Choroid plexus epithelial cell (primary cell): ENCODE measurements around the gene COL20A1.

ENCODE experiments used
- DNase-seq: peaks from one replicate; pipeline ENCODE4 v3.0.0-alpha.2; 2010; ENCODE audit warnings: low read depth
- H3K4me3 ChIP-seq: 2 replicates; pipeline ENCODE4 v1.5.1; 2011; ENCODE audit warnings: low read depth, mild to moderate bottlenecking, control low read depth, low read length, moderate library complexity
- TF ChIP-seq, protein P1 (sequence below): conservative IDR thresholded peaks from 2 replicates; pipeline ENCODE4 v1.5.1; 2011; ENCODE audit warnings: low read depth, mild to moderate bottlenecking, control low read depth, inconsistent platforms, low read length, moderate library complexity

COL20A1 gene

DNA sequence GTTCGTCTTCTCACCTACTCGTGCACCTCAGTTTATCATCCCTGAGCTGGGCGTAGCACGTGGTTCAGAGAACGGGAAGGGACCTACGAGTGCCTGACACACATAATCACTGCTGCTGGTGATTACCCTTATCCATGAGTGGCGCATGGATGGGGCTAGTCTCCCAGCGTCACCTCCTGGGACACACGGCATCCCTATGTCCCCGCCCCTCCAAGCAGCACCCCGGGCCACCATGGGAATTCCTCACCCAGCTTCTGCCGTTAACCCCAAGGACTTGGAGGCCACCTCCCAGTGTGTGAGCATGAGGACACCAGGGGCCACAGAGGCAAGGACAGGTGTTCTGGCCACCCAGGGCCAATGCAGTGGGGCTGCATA is 58.3 kb downstream of the COL20A1 start:
- no peak for DNase-seq
- TF ChIP-seq, protein P1, sequence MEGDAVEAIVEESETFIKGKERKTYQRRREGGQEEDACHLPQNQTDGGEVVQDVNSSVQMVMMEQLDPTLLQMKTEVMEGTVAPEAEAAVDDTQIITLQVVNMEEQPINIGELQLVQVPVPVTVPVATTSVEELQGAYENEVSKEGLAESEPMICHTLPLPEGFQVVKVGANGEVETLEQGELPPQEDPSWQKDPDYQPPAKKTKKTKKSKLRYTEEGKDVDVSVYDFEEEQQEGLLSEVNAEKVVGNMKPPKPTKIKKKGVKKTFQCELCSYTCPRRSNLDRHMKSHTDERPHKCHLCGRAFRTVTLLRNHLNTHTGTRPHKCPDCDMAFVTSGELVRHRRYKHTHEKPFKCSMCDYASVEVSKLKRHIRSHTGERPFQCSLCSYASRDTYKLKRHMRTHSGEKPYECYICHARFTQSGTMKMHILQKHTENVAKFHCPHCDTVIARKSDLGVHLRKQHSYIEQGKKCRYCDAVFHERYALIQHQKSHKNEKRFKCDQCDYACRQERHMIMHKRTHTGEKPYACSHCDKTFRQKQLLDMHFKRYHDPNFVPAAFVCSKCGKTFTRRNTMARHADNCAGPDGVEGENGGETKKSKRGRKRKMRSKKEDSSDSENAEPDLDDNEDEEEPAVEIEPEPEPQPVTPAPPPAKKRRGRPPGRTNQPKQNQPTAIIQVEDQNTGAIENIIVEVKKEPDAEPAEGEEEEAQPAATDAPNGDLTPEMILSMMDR, result no peak
- H3K4me3 ChIP-seq, result no peak overlapping the region

DNA sequence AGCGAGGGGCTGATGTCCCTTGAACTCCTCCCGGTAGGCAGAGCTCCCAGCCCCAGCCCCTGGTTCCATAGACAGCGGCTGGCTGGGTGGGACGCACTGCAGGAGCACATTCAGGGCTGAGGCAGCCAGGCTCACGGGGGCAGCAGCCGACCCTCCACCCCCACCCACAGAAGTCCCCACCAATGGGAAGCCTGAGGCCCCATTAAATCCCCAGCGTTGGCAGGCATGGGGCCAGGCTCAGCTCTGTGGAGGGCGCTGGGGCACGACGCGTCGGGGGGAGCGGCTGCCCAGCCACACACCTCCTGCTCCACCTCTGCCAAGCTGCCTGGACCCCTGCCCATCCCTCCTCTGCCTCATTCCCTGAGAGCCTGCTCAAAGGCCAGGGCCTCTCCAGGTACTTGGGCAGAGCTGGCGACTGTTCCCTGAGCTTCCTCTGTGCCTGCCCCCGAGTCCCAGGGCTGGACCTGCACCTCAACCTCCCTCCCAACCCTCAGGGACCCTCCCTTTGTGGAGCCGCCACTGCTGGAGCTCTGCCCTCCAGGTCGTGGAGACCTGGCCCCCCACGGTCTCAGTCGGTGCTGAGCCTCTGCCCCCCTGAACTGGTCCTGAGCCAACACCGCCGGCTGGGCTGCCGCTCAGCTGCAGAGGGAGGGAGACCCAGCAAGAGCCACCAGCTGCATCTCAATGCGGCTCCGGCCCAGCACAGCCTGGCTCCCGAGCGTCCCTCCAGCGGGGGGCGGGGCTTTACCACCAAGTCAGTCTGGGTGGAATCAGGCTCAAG is 59.0 kb downstream of the COL20A1 start:
- no peak for DNase-seq
- TF ChIP-seq, protein P1, result no peak
- H3K4me3 ChIP-seq, result no peak overlapping the region

DNA sequence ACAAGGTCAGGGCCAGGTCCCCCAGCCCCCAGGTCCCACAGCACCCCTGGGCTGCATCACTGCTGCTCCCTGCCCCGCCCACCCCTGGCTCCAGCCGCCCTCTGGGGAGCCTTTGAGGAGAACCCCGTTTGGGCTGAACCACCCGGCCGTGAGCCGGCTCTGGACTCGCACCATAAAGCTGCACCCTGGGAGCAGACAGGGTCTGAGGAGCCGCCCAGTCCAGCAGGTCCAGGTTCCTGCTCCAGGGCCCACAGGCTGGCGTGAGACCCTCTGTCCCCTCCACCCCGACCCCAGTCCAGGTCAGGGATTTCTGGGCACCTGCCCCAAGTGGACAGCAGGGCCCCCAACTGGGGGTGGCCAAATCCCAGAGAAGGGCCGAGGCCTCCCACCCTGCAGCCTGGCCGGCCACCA is 59.8 kb downstream of the COL20A1 start:
- DNase-seq, result no peak
- TF ChIP-seq, protein P1, result no peak
- no peak overlapping the region for H3K4me3 ChIP-seq

DNA sequence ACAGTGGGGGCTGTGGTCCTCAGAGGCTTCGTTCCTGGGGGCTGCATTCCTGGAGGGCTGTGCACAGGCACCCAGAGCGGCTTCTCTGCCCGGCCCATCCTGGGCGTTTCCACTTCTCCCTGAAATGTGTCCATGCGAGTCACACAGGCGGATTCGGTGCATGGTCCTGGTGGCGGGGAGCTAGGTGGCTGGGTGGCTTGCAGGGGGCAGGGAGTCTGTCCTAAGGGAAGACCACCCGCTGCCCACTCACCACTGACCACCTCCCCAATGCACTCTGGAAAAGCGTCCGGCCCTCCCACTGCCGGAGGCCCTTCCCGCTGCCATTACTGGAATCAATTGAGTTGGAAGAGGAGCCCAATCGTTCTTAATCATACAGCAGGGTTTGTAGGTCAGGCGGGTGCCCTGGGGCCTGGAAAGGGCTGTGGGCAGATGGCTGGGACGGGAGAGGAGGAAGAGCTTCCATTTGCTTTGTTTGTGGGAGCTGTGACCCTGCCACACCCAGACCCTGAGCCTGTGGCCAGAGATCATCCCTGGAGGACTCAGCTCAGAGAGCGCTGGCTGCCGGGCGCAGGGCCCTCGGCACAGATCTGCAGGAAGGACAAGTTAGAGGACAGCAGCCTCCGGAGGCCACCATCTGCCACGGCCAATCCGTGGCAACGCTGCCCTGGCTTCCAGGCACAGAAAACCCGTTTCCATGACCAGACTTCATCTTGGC is 61.8 kb downstream of the COL20A1 start:
- DNase-seq, result no peak
- no peak overlapping the region for H3K4me3 ChIP-seq
- TF ChIP-seq, protein P1, result no peak

DNA sequence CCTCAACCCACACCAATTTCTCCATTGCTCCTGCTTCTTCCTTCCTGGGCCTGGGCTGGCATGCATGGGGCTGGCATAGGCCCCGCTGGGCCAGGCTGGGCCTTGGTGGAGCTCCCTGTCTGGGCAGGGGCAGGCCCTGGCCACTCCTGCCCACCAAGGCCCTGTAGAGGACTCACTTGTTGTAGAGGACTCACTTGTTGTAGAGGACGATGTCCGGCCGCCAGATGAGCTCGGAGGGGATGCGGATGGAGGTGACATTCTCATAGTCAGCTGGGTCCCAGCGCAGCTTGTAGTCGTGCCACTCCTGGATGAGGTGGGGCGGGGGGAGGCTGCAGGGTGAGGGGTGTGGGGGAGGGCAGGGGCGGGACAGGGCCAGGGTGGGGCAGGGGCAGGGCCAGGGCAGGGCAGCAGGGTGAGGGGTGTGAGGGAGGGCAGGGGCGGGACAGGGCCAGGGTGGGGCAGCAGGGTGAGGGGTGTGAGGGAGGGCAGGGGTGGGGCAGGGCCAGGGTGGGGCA is 62.9 kb downstream of the COL20A1 start:
- no peak for DNase-seq
- TF ChIP-seq, protein P1, result no peak

DNA sequence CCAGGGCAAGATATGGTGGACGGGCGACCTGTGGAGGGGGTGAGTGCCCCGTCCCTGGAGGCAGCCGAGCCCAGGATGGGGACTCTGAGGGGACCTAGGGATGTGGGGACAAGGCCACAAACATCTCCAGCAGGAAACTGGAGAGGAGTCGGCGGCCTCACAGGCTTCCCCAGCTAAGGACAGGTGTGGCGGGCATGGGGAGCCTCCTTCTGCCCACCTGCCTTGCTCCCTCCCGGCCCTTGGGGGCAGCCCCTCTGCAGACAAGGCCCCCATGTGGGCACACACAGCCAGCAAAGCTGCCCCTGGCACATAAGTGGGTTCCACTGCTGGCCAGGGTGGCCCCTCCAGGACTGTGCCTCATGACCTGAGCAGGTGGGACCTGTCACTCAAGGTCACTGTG is 63.5 kb downstream of the COL20A1 start:
- H3K4me3 ChIP-seq, result no peak overlapping the region
- DNase-seq, result no peak

More for the DNA sequence above, 62.9 kb downstream of the COL20A1 start:
- no peak overlapping the region for H3K4me3 ChIP-seq

More for the DNA sequence above, 63.5 kb downstream of the COL20A1 start:
- TF ChIP-seq, protein P1, result no peak
